HEK293T (cell line): Measurements from ENCODE around the gene CEBPB.

ENCODE experiments used
- ARNT ChIP-seq: fragments of 450-650 bp; IDR thresholded peaks from 2 replicates; pipeline ENCODE4 v1.6.1; 2017; ENCODE audit warnings: mild to moderate bottlenecking
- CTBP1 ChIP-seq: fragments of 450-650 bp; IDR thresholded peaks from 2 replicates; pipeline ENCODE4 v1.6.1; 2016; ENCODE audit warnings: borderline replicate concordance
- ELF4 ChIP-seq: fragments of 450-650 bp; IDR thresholded peaks from 2 replicates; pipeline ENCODE4 v1.6.1; 2017; ENCODE audit warnings: antibody characterized with exemption
- FOXK2 ChIP-seq: fragments of 450-650 bp; IDR thresholded peaks from 2 replicates; pipeline ENCODE4 v1.6.1; 2016; ENCODE audit warnings: mild to moderate bottlenecking
- FOXM1 ChIP-seq: fragments of 450-650 bp; IDR thresholded peaks from 2 replicates; pipeline ENCODE4 v1.6.1; 2017; ENCODE audit warnings: mild to moderate bottlenecking, borderline replicate concordance
- L3MBTL2 ChIP-seq: fragments of 450-650 bp; conservative IDR thresholded peaks from 2 replicates; pipeline ENCODE4 v1.6.1; 2016; ENCODE audit warnings: mild to moderate bottlenecking
- NFRKB ChIP-seq: fragments of 450-650 bp; IDR thresholded peaks from 2 replicates; pipeline ENCODE4 v1.6.1; 2016; ENCODE audit warnings: mild to moderate bottlenecking, moderate library complexity
- SP1 ChIP-seq: fragments of 450-650 bp; IDR thresholded peaks from 2 replicates; pipeline ENCODE4 v1.6.1; 2017
- SUZ12 ChIP-seq: fragments of 450-650 bp; IDR thresholded peaks from 2 replicates; pipeline ENCODE4 v1.6.1; 2016; ENCODE audit warnings: mild to moderate bottlenecking

GRCh38 chr20:50211091-50211490 is 20.5 kb downstream of the CEBPB start:
- TF ChIP-seq ARNT = no peak
- TF ChIP-seq NFRKB = no peak
- TF ChIP-seq FOXM1 = no peak
- TF ChIP-seq FOXK2 = no peak
- no peak for TF ChIP-seq SUZ12
- no peak for TF ChIP-seq CTBP1
- TF ChIP-seq ELF4 = no peak
- TF ChIP-seq L3MBTL2 = no peak
- TF ChIP-seq SP1 = no peak
